ENCODE results near the gene ABHD14A. TPM values are rescaled to one million over a fixed set of nuclear protein-coding genes. Genes with fewer than 3 reads are reported as not detected.

The ABHD14A gene
- total and polyA plus RNA-seq, 2 of the 4 experiments (the other 2 are of a cell fraction): 3.4 to 10.0 TPM

- Histone ChIP-seq H3K79me1 (ENCODE audit: low read depth in 1 of 2, low read length in 2 of 2) (no peaks in the 10 kb centered on the region), H3K9ac (ENCODE audit: low read depth, low read length) (no peak overlapping the region), H3K56ac (ENCODE audit: extremely low read depth, insufficient read depth, low read length) (no peak overlapping the region), H2AFZ (replicated peaks; ENCODE audit: low read length, poor library complexity) (no peak overlapping the region), H2BK15ac (ENCODE audit: low read depth, low read length) (no peak overlapping the region), H2BK120ac (ENCODE audit: low read depth, low read length) (no peak overlapping the region), H2BK5ac (ENCODE audit: low read depth, low read length, poor library complexity, severe bottlenecking) (no peak overlapping the region), H3K4me1 (ENCODE audit: control insufficient read depth, insufficient read depth, low read length) (no peaks in the 10 kb centered on the region), H3K36me3 (ENCODE audit: control insufficient read depth, insufficient read depth, low read length) (peaks cover 31% of the 10 kb centered on the region), H3K4me2 (ENCODE audit: low read depth, low read length) (no peak overlapping the region), H3K27ac (ENCODE audit: insufficient read depth, low read length) (no peak overlapping the region), H3K27me3 (ENCODE audit: control insufficient read depth, insufficient read depth, low read length) (no peaks in the 10 kb centered on the region), H3K23ac (ENCODE audit: low read depth, low read length) (no peak overlapping the region), H2AK5ac (ENCODE audit: low read depth, low read length) (no peak overlapping the region), H3K4me3 (ENCODE audit: insufficient read depth, low read depth, low read length) (no peak overlapping the region), H4K5ac (ENCODE audit: low read depth, low read length) (no peak overlapping the region), H4K20me1 (ENCODE audit: insufficient read depth, low read length) (no peaks in the 10 kb centered on the region), H3K9me1 (ENCODE audit: insufficient read depth, low read length) (no peaks in the 10 kb centered on the region), H3K4ac (ENCODE audit: low read depth, low read length) (no peak overlapping the region), H2BK20ac (ENCODE audit: low read depth, low read length) (no peak overlapping the region), H3K9me3 (ENCODE audit: control insufficient read depth, insufficient read depth, low read length) (no peaks in the 10 kb centered on the region), H4K91ac (ENCODE audit: insufficient read depth, low read depth, low read length) (no peak overlapping the region), H3K18ac (ENCODE audit: low read depth, low read length) (no peak overlapping the region), H4K8ac (ENCODE audit: low read depth in 2 of 2, low read length in 2 of 2) (no peak overlapping the region), H2AK9ac (replicated peaks; ENCODE audit: low read depth, low read length, poor library complexity) (no peak overlapping the region), H3K14ac (replicated peaks; ENCODE audit: low read depth, low read length) (no peak overlapping the region)
- in situ Hi-C loops (cut with MboI; ENCODE audit: low sequenced_read_pairs) (loop anchor here (25.0 kb wide), 1 partner anchor 543 kb away; the partner anchor contains the start of genes MANF and RBM15B), dilution Hi-C loops (cut with HindIII; ENCODE audit: low sequenced_read_pairs, unreplicated experiment) (no loop called here), intact Hi-C loops (cut with micrococcal nuclease) (no loop called here)
- DNase-seq: no peak
- CTCF ChIA-PET: no interaction called here
- TF ChIP-seq BHLHE40 (IDR thresholded peaks at IDR 0.05; ENCODE audit: low read depth, low read length) (no peak), FOS (IDR thresholded peaks at IDR 0.05; ENCODE audit: low read depth, low read length) (no peak), RFX5 (IDR thresholded peaks at IDR 0.05; ENCODE audit: low read depth, low read length) (no peak), SMC3 (IDR thresholded peaks at IDR 0.05; ENCODE audit: low read depth, low read length) (no peak), CEBPB (IDR thresholded peaks at IDR 0.05; ENCODE audit: low read depth, low read length) (no peak), CHD1 (IDR thresholded peaks at IDR 0.05; ENCODE audit: low read depth, low read length) (no peak), NFE2L2 (IDR thresholded peaks at IDR 0.05; ENCODE audit: low read depth, low read length) (no peak), ELK1 (IDR thresholded peaks at IDR 0.05; ENCODE audit: borderline replicate concordance, low read depth, low read length) (no peak), USF2 (IDR thresholded peaks at IDR 0.05; ENCODE audit: low read depth, low read length) (no peak), RAD21 (IDR thresholded peaks at IDR 0.05; ENCODE audit: low read length) (no peak), MAZ (IDR thresholded peaks at IDR 0.05; ENCODE audit: borderline replicate concordance, low read depth, low read length) (no peak), POLR2A (IDR thresholded peaks at IDR 0.05; ENCODE audit: low read depth, low read length) (no peak), MXI1 (IDR thresholded peaks at IDR 0.05; ENCODE audit: borderline replicate concordance, low read depth, low read length) (no peak)
- no CpG with 5 or more reads among the region's 1 CpG for WGBS, 2 experiments (ENCODE audit: extremely low coverage in 2 of 2, insufficient read length in 1 of 2)
- no peak for ATAC-seq (ENCODE audit: low read depth)
- no TSS peak for BruUV-seq (replicated peaks)
- POLR2A ChIA-PET (ENCODE audit: unreplicated experiment): no interaction called here
These were observed 44.4 kb upstream of the ABHD14A start for GRCh38 chr3:51930439-51930838.
